ENCODE results near the gene ATP8B4. TPM values are rescaled to one million over a fixed set of nuclear protein-coding genes. Genes with fewer than 3 reads are reported as not detected.
A peak's percentile ranks its signal among the peaks of the same experiment; 100 is the strongest.
"Not testable (repeated sequence)": the region's sequence is repeated elsewhere in the genome, so short reads cannot be mapped to it uniquely, and the experiment has no call there.

Gene ATP8B4
- total and polyA plus RNA-seq, 2 donors (not counting 1 experiment from before 2014, with no cell fraction given) = 3.5 to 19.5 TPM

DNA sequence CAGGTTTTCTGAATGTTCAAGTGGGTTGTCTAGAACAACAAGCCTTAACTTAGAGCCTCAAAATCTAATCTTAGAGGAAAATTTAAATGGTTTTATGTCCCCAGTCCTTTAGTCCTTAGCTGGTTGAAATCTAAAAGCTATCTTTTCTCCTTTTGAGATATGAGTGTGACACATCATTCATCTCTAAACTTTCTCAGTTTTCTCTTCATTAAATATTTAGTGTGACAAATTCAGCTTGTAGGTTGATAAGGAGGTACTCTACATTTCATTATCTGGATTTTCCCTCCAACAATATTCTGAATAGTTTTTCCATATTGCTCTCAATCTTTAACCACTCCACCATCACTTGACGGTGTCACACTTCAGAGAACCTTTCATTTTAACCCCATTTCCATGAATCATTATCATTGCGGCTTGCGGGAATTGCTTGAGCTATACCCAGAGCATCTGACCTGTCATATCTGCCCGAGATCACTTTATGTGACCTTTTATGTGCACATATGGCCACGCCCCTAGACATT, 16.1 kb upstream of the ATP8B4 start:
- TF ChIP-seq EZH2 (IDR thresholded peaks at IDR 0.05; ENCODE audit: low read length, missing control alignments) = no peak
- TF ChIP-seq, protein P1, sequence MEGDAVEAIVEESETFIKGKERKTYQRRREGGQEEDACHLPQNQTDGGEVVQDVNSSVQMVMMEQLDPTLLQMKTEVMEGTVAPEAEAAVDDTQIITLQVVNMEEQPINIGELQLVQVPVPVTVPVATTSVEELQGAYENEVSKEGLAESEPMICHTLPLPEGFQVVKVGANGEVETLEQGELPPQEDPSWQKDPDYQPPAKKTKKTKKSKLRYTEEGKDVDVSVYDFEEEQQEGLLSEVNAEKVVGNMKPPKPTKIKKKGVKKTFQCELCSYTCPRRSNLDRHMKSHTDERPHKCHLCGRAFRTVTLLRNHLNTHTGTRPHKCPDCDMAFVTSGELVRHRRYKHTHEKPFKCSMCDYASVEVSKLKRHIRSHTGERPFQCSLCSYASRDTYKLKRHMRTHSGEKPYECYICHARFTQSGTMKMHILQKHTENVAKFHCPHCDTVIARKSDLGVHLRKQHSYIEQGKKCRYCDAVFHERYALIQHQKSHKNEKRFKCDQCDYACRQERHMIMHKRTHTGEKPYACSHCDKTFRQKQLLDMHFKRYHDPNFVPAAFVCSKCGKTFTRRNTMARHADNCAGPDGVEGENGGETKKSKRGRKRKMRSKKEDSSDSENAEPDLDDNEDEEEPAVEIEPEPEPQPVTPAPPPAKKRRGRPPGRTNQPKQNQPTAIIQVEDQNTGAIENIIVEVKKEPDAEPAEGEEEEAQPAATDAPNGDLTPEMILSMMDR (conservative IDR thresholded peaks at IDR 0.05 in 1 of 2, IDR thresholded peaks at IDR 0.05 in 1 of 2; ENCODE audit: low read depth in 1 of 2, low read length in 2 of 2) = no peak
- no peaks in the 10 kb centered on the region for H4K20me1 ChIP-seq (ENCODE audit: control insufficient read depth, extremely low read depth, insufficient read depth, low read length)
- H3K4me1 ChIP-seq (ENCODE audit: control insufficient read depth, extremely low read depth, insufficient read depth, low read length) = peaks cover 13% of the 10 kb centered on the region
- no peaks in the 10 kb centered on the region for H3K27me3 ChIP-seq (ENCODE audit: control insufficient read depth, insufficient read depth, low read length)
- peak; percentile 62 to 66 for DNase-seq (ENCODE audit: low read depth in 2 of 2)
- H3K27ac ChIP-seq (ENCODE audit: insufficient read depth, low read length) = peak overlapping the region; percentile 87
- H3K9ac ChIP-seq (ENCODE audit: insufficient read depth, low read length) = no peak overlapping the region
- H2AFZ ChIP-seq (ENCODE audit: low read length) = no peak overlapping the region
- H3K4me3 ChIP-seq (replicated peaks in 1 of 4; ENCODE audit: control extremely low read depth in 1 of 4, insufficient read depth in 1 of 4, low read depth in 3 of 4, low read length in 4 of 4) = no peak overlapping the region
- H3K9me3 ChIP-seq (ENCODE audit: control insufficient read depth, insufficient read depth, low read depth, low read length) = no peaks in the 10 kb centered on the region
- H3K79me2 ChIP-seq (ENCODE audit: control insufficient read depth, insufficient read depth, low read length) = no peaks in the 10 kb centered on the region
- H3K36me3 ChIP-seq (ENCODE audit: control insufficient read depth, insufficient read depth, low read length) = no peaks in the 10 kb centered on the region
- no peak overlapping the region for H3K4me2 ChIP-seq (ENCODE audit: extremely low read depth, insufficient read depth, low read length)

DNA sequence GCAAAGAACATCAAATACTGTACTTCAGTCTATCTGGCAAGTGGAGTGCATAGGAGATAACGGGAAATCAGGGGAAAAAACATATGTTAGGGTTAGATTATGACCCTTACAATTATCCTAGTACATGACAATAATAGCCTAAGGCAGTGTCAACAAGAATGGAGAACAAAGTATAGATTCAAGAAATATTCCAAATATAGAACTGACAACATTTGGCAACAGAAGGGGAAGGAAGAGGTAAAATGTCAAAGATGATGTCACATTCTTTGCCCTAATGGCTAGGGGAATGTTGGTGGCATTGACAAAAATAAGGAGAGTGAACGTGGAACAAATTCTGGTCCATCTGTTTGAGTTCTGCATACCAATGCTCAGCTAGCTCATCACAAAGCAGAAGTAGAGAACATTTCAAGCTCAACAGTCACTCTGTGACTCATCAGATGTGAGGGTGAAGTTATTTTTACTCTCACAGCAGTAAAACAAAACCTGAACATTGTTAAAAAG, 15.5 kb upstream of the ATP8B4 start:
- no peaks in the 10 kb centered on the region for H3K79me2 ChIP-seq (ENCODE audit: control insufficient read depth, insufficient read depth, low read length)
- no peak overlapping the region for H3K4me3 ChIP-seq (replicated peaks in 1 of 4; ENCODE audit: control extremely low read depth in 1 of 4, insufficient read depth in 1 of 4, low read depth in 3 of 4, low read length in 4 of 4)
- DNase-seq (ENCODE audit: low read depth in 2 of 2) = peak; percentile 93 to 95
- no peak overlapping the region for H2AFZ ChIP-seq (ENCODE audit: low read length)
- no peak overlapping the region for H3K9ac ChIP-seq (ENCODE audit: insufficient read depth, low read length)
- H3K9me3 ChIP-seq (ENCODE audit: control insufficient read depth, insufficient read depth, low read depth, low read length) = no peaks in the 10 kb centered on the region
- no peaks in the 10 kb centered on the region for H4K20me1 ChIP-seq (ENCODE audit: control insufficient read depth, extremely low read depth, insufficient read depth, low read length)
- H3K27ac ChIP-seq (ENCODE audit: insufficient read depth, low read length) = peak overlapping the region; percentile 87
- H3K27me3 ChIP-seq (ENCODE audit: control insufficient read depth, insufficient read depth, low read length) = no peaks in the 10 kb centered on the region
- no peak for TF ChIP-seq EZH2 (IDR thresholded peaks at IDR 0.05; ENCODE audit: low read length, missing control alignments)
- TF ChIP-seq, protein P1 (conservative IDR thresholded peaks at IDR 0.05 in 1 of 2, IDR thresholded peaks at IDR 0.05 in 1 of 2; ENCODE audit: low read depth in 1 of 2, low read length in 2 of 2) = no peak
- peaks cover 13% of the 10 kb centered on the region for H3K4me1 ChIP-seq (ENCODE audit: control insufficient read depth, extremely low read depth, insufficient read depth, low read length)
- no peak overlapping the region for H3K4me2 ChIP-seq (ENCODE audit: extremely low read depth, insufficient read depth, low read length)
- no peaks in the 10 kb centered on the region for H3K36me3 ChIP-seq (ENCODE audit: control insufficient read depth, insufficient read depth, low read length)

DNA sequence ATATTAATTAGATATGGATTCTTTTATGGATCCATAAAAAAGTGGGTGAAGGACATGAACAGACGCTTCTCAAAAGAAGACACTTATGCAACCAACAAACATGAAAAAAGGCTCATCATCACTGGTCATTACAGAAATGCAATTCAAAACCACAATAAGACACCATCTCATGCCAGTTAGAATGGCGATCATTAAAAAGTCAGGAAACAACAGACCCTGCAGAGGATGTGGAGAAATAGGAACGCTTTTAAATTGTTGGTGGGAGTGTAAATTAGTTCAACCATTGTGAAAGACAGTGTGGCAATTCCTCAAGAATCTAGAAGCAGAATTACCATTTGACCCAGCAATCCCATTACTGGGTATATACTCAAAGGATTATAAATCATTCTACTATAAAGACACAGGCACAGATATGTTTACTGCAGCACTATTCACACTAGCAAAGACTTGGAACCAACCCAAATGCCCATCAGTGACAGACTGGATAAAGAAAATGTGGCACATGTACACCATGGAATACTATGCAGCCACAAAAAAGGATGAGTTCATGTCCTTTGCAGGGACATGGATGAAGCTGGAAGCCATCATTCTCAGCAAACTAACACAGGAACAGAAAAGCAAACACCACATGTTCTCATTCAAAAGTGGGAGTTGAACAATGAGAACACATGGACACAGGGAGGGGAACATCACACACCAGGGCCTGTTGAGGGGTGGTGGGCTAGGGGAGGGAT, 13.4 kb upstream of the ATP8B4 start:
- not testable (repeated sequence) for H3K9ac ChIP-seq (ENCODE audit: insufficient read depth, low read length); H3K27me3 ChIP-seq (ENCODE audit: control insufficient read depth, insufficient read depth, low read length); H3K27ac ChIP-seq (ENCODE audit: insufficient read depth, low read length); H4K20me1 ChIP-seq (ENCODE audit: control insufficient read depth, extremely low read depth, insufficient read depth, low read length); H2AFZ ChIP-seq (ENCODE audit: low read length); H3K36me3 ChIP-seq (ENCODE audit: control insufficient read depth, insufficient read depth, low read length); H3K4me1 ChIP-seq (ENCODE audit: control insufficient read depth, extremely low read depth, insufficient read depth, low read length); H3K4me3 ChIP-seq (replicated peaks in 1 of 4; ENCODE audit: control extremely low read depth in 1 of 4, insufficient read depth in 1 of 4, low read depth in 3 of 4, low read length in 4 of 4); DNase-seq (ENCODE audit: low read depth in 2 of 2); H3K79me2 ChIP-seq (ENCODE audit: control insufficient read depth, insufficient read depth, low read length); H3K4me2 ChIP-seq (ENCODE audit: extremely low read depth, insufficient read depth, low read length); H3K9me3 ChIP-seq (ENCODE audit: control insufficient read depth, insufficient read depth, low read depth, low read length)
